ENCODE results near the gene IL2RA.
A peak's percentile ranks its signal among the peaks of the same experiment; 100 is the strongest.
"Not testable (repeated sequence)": the region's sequence is repeated elsewhere in the genome, so short reads cannot be mapped to it uniquely, and the experiment has no call there.

Gene IL2RA

GRCh38 chr10:6011558-6011957, 50.6 kb downstream of the IL2RA start:
- no peak for DNase-seq

GRCh38 chr10:6010569-6010968, 51.6 kb downstream of the IL2RA start:
- no peak for DNase-seq

- DNase-seq: no peak
Observed at GRCh38 chr10:6009961-6010360, 52.2 kb downstream of the IL2RA start.

GRCh38 chr10:6009150-6009549, 53.0 kb downstream of the IL2RA start:
- DNase-seq: no peak

- no peak for DNase-seq
Observed at GRCh38 chr10:6008497-6009142, 53.5 kb downstream of the IL2RA start.

- no peak for DNase-seq
Observed at GRCh38 chr10:6006991-6007390, 55.2 kb downstream of the IL2RA start.

- no peak for DNase-seq
Observed at GRCh38 chr10:6006546-6006945, 55.6 kb downstream of the IL2RA start.

GRCh38 chr10:6005856-6006395, 56.2 kb downstream of the IL2RA start:
- no peak for DNase-seq

GRCh38 chr10:6005161-6005804, 56.9 kb downstream of the IL2RA start:
- DNase-seq: not testable (repeated sequence)

GRCh38 chr10:6002809-6003510, 59.2 kb downstream of the IL2RA start:
- DNase-seq: no peak

GRCh38 chr10:5999440-6000165, 62.6 kb downstream of the IL2RA start:
- no peak for DNase-seq

- DNase-seq: no peak
Observed at GRCh38 chr10:5996696-5997095, 65.5 kb downstream of the IL2RA start.

- DNase-seq: no peak
Observed at GRCh38 chr10:5992398-5992797, 69.8 kb downstream of the IL2RA start.

- no peak for DNase-seq
Observed at GRCh38 chr10:5991708-5992107, 70.5 kb downstream of the IL2RA start.

- no peak for DNase-seq
Observed at GRCh38 chr10:5989756-5990155, 72.4 kb downstream of the IL2RA start.

GRCh38 chr10:5988336-5988920, 73.7 kb downstream of the IL2RA start:
- no peak for DNase-seq

GRCh38 chr10:5987747-5988146, 74.4 kb downstream of the IL2RA start:
- DNase-seq: no peak

- no peak for DNase-seq
Observed at GRCh38 chr10:5985029-5985428, 77.1 kb downstream of the IL2RA start.

GRCh38 chr10:5983774-5984173, 78.4 kb downstream of the IL2RA start:
- DNase-seq: no peak

- DNase-seq: no peak
Observed at GRCh38 chr10:5981529-5981928, 80.6 kb downstream of the IL2RA start.

- DNase-seq: no peak
Observed at GRCh38 chr10:5978230-5978489, 84.0 kb downstream of the IL2RA start.

- DNase-seq: peak; percentile 85
Observed at GRCh38 chr10:5977471-5978229, 84.5 kb downstream of the IL2RA start, which contains the start of gene IL15RA. Gene IL15RA, minus strand, starts transcription at chr10:5977543. Its CDS starts 51 bp downstream, at chr10:5977492.

All from CD4-positive, alpha-beta T cell treated with Interleukin-4 for 4 hours (primary cell).